HEK293T (cell line): ENCODE measurements around the gene CEP135.
"Not testable (repeated sequence)": the region's sequence is repeated elsewhere in the genome, so short reads cannot be mapped to it uniquely, and the experiment has no call there.

Source experiments
- FOXA1 ChIP-seq: fragments of 450-650 bp; IDR thresholded peaks from 2 replicates; pipeline ENCODE4 v1.6.1; 2016; ENCODE audit warnings: mild to moderate bottlenecking
- FOXK2 ChIP-seq: fragments of 450-650 bp; IDR thresholded peaks from 2 replicates; pipeline ENCODE4 v1.6.1; 2016; ENCODE audit warnings: mild to moderate bottlenecking
- SP1 ChIP-seq: fragments of 450-650 bp; IDR thresholded peaks from 2 replicates; pipeline ENCODE4 v1.6.1; 2017
- TARDBP ChIP-seq: fragments of 450-650 bp; IDR thresholded peaks from 2 replicates; pipeline ENCODE4 v1.6.1; 2016

- TF ChIP-seq TARDBP, FOXA1, SP1, FOXK2: not testable (repeated sequence)
Observed at GRCh38 chr4:55935907-55936306, 12.8 kb upstream of the CEP135 start.
